SJCRH30 (cell line): ENCODE data around the gene TRAPPC5. TPM values are rescaled to one million over a fixed set of nuclear protein-coding genes. Genes with fewer than 3 reads are reported as not detected.
"Not testable (repeated sequence)": the region's sequence is repeated elsewhere in the genome, so short reads cannot be mapped to it uniquely, and the experiment has no call there.

Experiments
- DNase-seq, 2 experiments: peaks; one replicate each; pipeline ENCODE4 v3.0.0-alpha.2; 2015 to 2020
- H3K27ac ChIP-seq: fragments of 250-450 bp; sonication (Bioruptor Pico); 2 replicates; pipeline ENCODE4 v1.5.1; 2020; ENCODE audit warnings: mild to moderate bottlenecking, moderate library complexity
- H3K27me3 ChIP-seq: fragments of 250-450 bp; sonication (Bioruptor Pico); 2 replicates; pipeline ENCODE4 v1.5.1; 2020; ENCODE audit warnings: mild to moderate bottlenecking, moderate library complexity
- H3K36me3 ChIP-seq: fragments of 250-450 bp; sonication (Bioruptor Pico); 2 replicates; pipeline ENCODE4 v1.5.1; 2020; ENCODE audit warnings: mild to moderate bottlenecking, moderate library complexity
- H3K4me1 ChIP-seq: fragments of 250-450 bp; sonication (Bioruptor Pico); 2 replicates; pipeline ENCODE4 v1.5.1; 2020; ENCODE audit warnings: mild to moderate bottlenecking, moderate library complexity
- H3K4me3 ChIP-seq: fragments of 250-450 bp; sonication (Bioruptor Pico); 2 replicates; pipeline ENCODE4 v1.5.1; 2020; ENCODE audit warnings: mild to moderate bottlenecking, moderate library complexity
- H3K9me3 ChIP-seq: fragments of 250-450 bp; sonication (Bioruptor Pico); replicated peaks from 2 replicates; pipeline ENCODE4 v1.5.1; 2020; ENCODE audit warnings: mild to moderate bottlenecking, moderate library complexity
- total RNA-seq: library from RNA; depleted of rRNA; stranded (reverse); fragments of >200 nt; shearing (Covaris generic); gene quantifications from 2 replicates; pipeline ENCODE4 v1.2.3, GENCODE V29; 2014

The TRAPPC5 gene
- total RNA-seq, 1 experiment from 2014 or later, result 18.5 TPM

- no peaks in the 10 kb centered on the region for H3K36me3 ChIP-seq
- H3K9me3 ChIP-seq, result no peaks in the 10 kb centered on the region
- H3K4me3 ChIP-seq, result no peak overlapping the region
- H3K27ac ChIP-seq, result no peak overlapping the region
- no peaks in the 10 kb centered on the region for H3K4me1 ChIP-seq
- DNase-seq, result no peak
- H3K27me3 ChIP-seq, result 0 out of 2 replicates have a peak, but pooled peaks cover 3% of the 10 kb centered on the region
Observed at GRCh38 chr19:7642295-7643030, 38.2 kb upstream of the TRAPPC5 start.

GRCh38 chr19:7643031-7643415, 37.6 kb upstream of the TRAPPC5 start:
- Histone ChIP-seq H3K27ac (no peak overlapping the region), H3K27me3 (0 out of 2 replicates have a peak, but pooled peaks cover 3% of the 10 kb centered on the region), H3K4me3 (no peak overlapping the region), H3K4me1 (no peaks in the 10 kb centered on the region), H3K36me3 (no peaks in the 10 kb centered on the region), H3K9me3 (no peaks in the 10 kb centered on the region)
- DNase-seq, result no peak

- not testable (repeated sequence) for H3K36me3 ChIP-seq, H3K4me1 ChIP-seq, H3K4me3 ChIP-seq, DNase-seq, H3K9me3 ChIP-seq, H3K27me3 ChIP-seq, H3K27ac ChIP-seq
Observed at GRCh38 chr19:7643629-7644549, 36.7 kb upstream of the TRAPPC5 start.

GRCh38 chr19:7644550-7644877, 36.1 kb upstream of the TRAPPC5 start:
- no peak overlapping the region for H3K27ac ChIP-seq
- no peaks in the 10 kb centered on the region for H3K4me1 ChIP-seq
- H3K27me3 ChIP-seq, result 0 out of 2 replicates have a peak, but pooled peaks cover 3% of the 10 kb centered on the region
- DNase-seq, result no peak
- H3K4me3 ChIP-seq, result no peak overlapping the region
- H3K9me3 ChIP-seq, result no peaks in the 10 kb centered on the region
- H3K36me3 ChIP-seq, result no peaks in the 10 kb centered on the region

- H3K4me1 ChIP-seq, result no peaks in the 10 kb centered on the region
- no peaks in the 10 kb centered on the region for H3K9me3 ChIP-seq
- H3K27ac ChIP-seq, result no peak overlapping the region
- no peaks in the 10 kb centered on the region for H3K36me3 ChIP-seq
- no peak for DNase-seq
- no peak overlapping the region for H3K4me3 ChIP-seq
- 0 out of 2 replicates have a peak, but pooled peaks cover 3% of the 10 kb centered on the region for H3K27me3 ChIP-seq
Observed at GRCh38 chr19:7645163-7645562, 35.5 kb upstream of the TRAPPC5 start.

- H3K9me3 ChIP-seq, result no peaks in the 10 kb centered on the region
- no peak for DNase-seq
- H3K4me1 ChIP-seq, result no peaks in the 10 kb centered on the region
- no peak overlapping the region for H3K4me3 ChIP-seq
- H3K27ac ChIP-seq, result no peak overlapping the region
- H3K27me3 ChIP-seq, result 0 out of 2 replicates have a peak, but pooled peaks cover 3% of the 10 kb centered on the region
- H3K36me3 ChIP-seq, result no peaks in the 10 kb centered on the region
Observed at GRCh38 chr19:7645656-7646425, 34.8 kb upstream of the TRAPPC5 start.

- Histone ChIP-seq H3K27ac (no peak overlapping the region), H3K4me3 (no peak overlapping the region), H3K27me3 (0 out of 2 replicates have a peak, but pooled peaks cover 3% of the 10 kb centered on the region), H3K9me3 (no peaks in the 10 kb centered on the region), H3K4me1 (no peaks in the 10 kb centered on the region), H3K36me3 (no peaks in the 10 kb centered on the region)
- no peak for DNase-seq
Observed at GRCh38 chr19:7646426-7646700, 34.3 kb upstream of the TRAPPC5 start.

GRCh38 chr19:7647156-7647555, 33.5 kb upstream of the TRAPPC5 start:
- H3K36me3 ChIP-seq, result no peaks in the 10 kb centered on the region
- H3K4me1 ChIP-seq, result peaks cover under 1% of the 10 kb centered on the region; the same call in 1 of the 2 replicates
- H3K27ac ChIP-seq, result no peak overlapping the region
- DNase-seq, result no peak
- 0 out of 2 replicates have a peak, but pooled peaks cover 3% of the 10 kb centered on the region for H3K27me3 ChIP-seq
- H3K4me3 ChIP-seq, result no peak overlapping the region
- H3K9me3 ChIP-seq, result no peaks in the 10 kb centered on the region

GRCh38 chr19:7648265-7649014, 32.2 kb upstream of the TRAPPC5 start:
- DNase-seq, result no peak
- H3K4me1 ChIP-seq, result peaks cover 4% of the 10 kb centered on the region; the same call in 1 of the 2 replicates
- no peaks in the 10 kb centered on the region for H3K9me3 ChIP-seq
- 0 out of 2 replicates have a peak, but pooled peaks cover 3% of the 10 kb centered on the region for H3K27me3 ChIP-seq
- H3K4me3 ChIP-seq, result no peak overlapping the region
- no peak overlapping the region for H3K27ac ChIP-seq
- H3K36me3 ChIP-seq, result no peaks in the 10 kb centered on the region

- Histone ChIP-seq H3K27me3 (0 out of 2 replicates have a peak, but pooled peaks cover 3% of the 10 kb centered on the region), H3K36me3 (no peaks in the 10 kb centered on the region), H3K4me3 (no peak overlapping the region), H3K27ac (no peak overlapping the region), H3K4me1 (peaks cover 4% of the 10 kb centered on the region; the same call in 1 of the 2 replicates), H3K9me3 (no peaks in the 10 kb centered on the region)
- DNase-seq, result no peak
Observed at GRCh38 chr19:7650148-7650547, 30.5 kb upstream of the TRAPPC5 start.

- DNase-seq, result peak; percentile 70 to 85
- H3K4me3 ChIP-seq, result no peak overlapping the region
- H3K4me1 ChIP-seq, result peaks cover 4% of the 10 kb centered on the region; the same call in 1 of the 2 replicates
- no peaks in the 10 kb centered on the region for H3K9me3 ChIP-seq
- no peak overlapping the region for H3K27ac ChIP-seq
- no peaks in the 10 kb centered on the region for H3K36me3 ChIP-seq
- peaks cover 3% of the 10 kb centered on the region; the same call in 1 of the 2 replicates for H3K27me3 ChIP-seq
Observed at GRCh38 chr19:7652061-7652641, 28.5 kb upstream of the TRAPPC5 start.

GRCh38 chr19:7654401-7654800, 26.2 kb upstream of the TRAPPC5 start:
- DNase-seq, result peak in 1 of 2 experiments; percentile 22
- Histone ChIP-seq H3K4me3 (no peak overlapping the region), H3K27ac (no peak overlapping the region), H3K9me3 (no peaks in the 10 kb centered on the region), H3K4me1 (peaks cover 4% of the 10 kb centered on the region; the same call in 1 of the 2 replicates), H3K36me3 (no peaks in the 10 kb centered on the region), H3K27me3 (peaks cover 3% of the 10 kb centered on the region; the same call in 1 of the 2 replicates)

- Histone ChIP-seq H3K4me3 (no peak overlapping the region), H3K27me3 (peaks cover 3% of the 10 kb centered on the region; the same call in 1 of the 2 replicates), H3K36me3 (no peaks in the 10 kb centered on the region), H3K4me1 (peaks cover 4% of the 10 kb centered on the region; the same call in 1 of the 2 replicates), H3K27ac (no peak overlapping the region), H3K9me3 (no peaks in the 10 kb centered on the region)
- DNase-seq, result no peak
Observed at GRCh38 chr19:7655581-7655980, 25.1 kb upstream of the TRAPPC5 start.
